Vagina (tissue), 2 donors: ENCODE data around the gene MMP10. TPM values are rescaled to one million over a fixed set of nuclear protein-coding genes. Genes with fewer than 3 reads are reported as not detected.

Experiments
- DNase-seq, 2 donors: peaks; one replicate each; pipeline ENCODE4 v3.0.0-alpha.2; 2017; ENCODE audit errors: extremely low spot score in 2 of 2
- H3K27ac ChIP-seq: fragments of 200-600 bp; sonication (generic); one replicate; pipeline ENCODE4 v1.5.1; 2019
- H3K27me3 ChIP-seq: fragments of 200-600 bp; sonication (generic); one replicate; pipeline ENCODE4 v1.5.1; 2019
- H3K36me3 ChIP-seq, 2 donors: fragments of 200-600 bp; sonication (generic); one replicate each; pipeline ENCODE4 v1.5.1; 2017 to 2019
- H3K4me1 ChIP-seq: fragments of 200-600 bp; sonication (generic); one replicate; pipeline ENCODE4 v1.5.1; 2019
- H3K4me3 ChIP-seq, 2 donors: fragments of 200-600 bp; sonication (generic); 1 replicate in 1 of 2; 2 replicates in 1 of 2; pipeline ENCODE4 v1.5.1; 2016 to 2019
- H3K9me3 ChIP-seq: fragments of 200-600 bp; sonication (generic); one replicate; pipeline ENCODE4 v1.5.1; 2019
- POLR2A ChIP-seq, 2 donors: fragments of 450-650 bp; IDR thresholded peaks; one replicate each; pipeline ENCODE4 v1.6.1; 2017; ENCODE audit warnings: antibody characterized with exemption in 2 of 2, mild to moderate bottlenecking in 2 of 2, moderate library complexity in 2 of 2
- POLR2AphosphoS5 ChIP-seq, 2 donors: sonication (generic); formaldehyde crosslinking; IDR thresholded peaks; one replicate each; pipeline ENCODE4 v1.9.0; 2017; ENCODE audit warnings: antibody characterized with exemption in 2 of 2, mild to moderate bottlenecking in 2 of 2, low read depth in 1 of 2; ENCODE audit not compliant: insufficient read depth in 1 of 2
- intact Hi-C: fragments of 100-400 bp; cut with DNase I; formaldehyde crosslinking; loops from one replicate; pipeline ENCODE4 v1.15.1; 2023
- total RNA-seq: library from RNA; depleted of rRNA; stranded (reverse); fragments of >200 nt; gene quantifications from one replicate; pipeline ENCODE4 v1.2.3, GENCODE V29; 2016
- TF ChIP-seq, protein P1 (sequence below), 3 experiments: fragments of 450-650 bp in 2 of 3; fragments of 200-600 bp in 1 of 3; sonication (generic) in 1 of 3; IDR thresholded peaks; one replicate each; pipeline ENCODE4 v1.5.1; 2017 to 2019; ENCODE audit warnings: antibody characterized with exemption in 3 of 3, mild to moderate bottlenecking in 2 of 3, moderate library complexity in 2 of 3

Gene MMP10
- total RNA-seq, 1 donor from 2014 or later, result not detected

- DNase-seq, result no peak
- Histone ChIP-seq H3K27me3 (no peaks in the 10 kb centered on the region), H3K4me3 (no peak overlapping the region), H3K36me3 (no peaks in the 10 kb centered on the region), H3K27ac (no peak overlapping the region), H3K9me3 (no peaks in the 10 kb centered on the region), H3K4me1 (no peaks in the 10 kb centered on the region)
- intact Hi-C loops, result no loop called here
- no peak for TF ChIP-seq POLR2AphosphoS5 (IDR thresholded peaks at IDR 0.05; ENCODE audit: insufficient read depth in 1 of 2, low read depth in 1 of 2)
- TF ChIP-seq POLR2A (IDR thresholded peaks at IDR 0.05), result no peak
- TF ChIP-seq, protein P1, sequence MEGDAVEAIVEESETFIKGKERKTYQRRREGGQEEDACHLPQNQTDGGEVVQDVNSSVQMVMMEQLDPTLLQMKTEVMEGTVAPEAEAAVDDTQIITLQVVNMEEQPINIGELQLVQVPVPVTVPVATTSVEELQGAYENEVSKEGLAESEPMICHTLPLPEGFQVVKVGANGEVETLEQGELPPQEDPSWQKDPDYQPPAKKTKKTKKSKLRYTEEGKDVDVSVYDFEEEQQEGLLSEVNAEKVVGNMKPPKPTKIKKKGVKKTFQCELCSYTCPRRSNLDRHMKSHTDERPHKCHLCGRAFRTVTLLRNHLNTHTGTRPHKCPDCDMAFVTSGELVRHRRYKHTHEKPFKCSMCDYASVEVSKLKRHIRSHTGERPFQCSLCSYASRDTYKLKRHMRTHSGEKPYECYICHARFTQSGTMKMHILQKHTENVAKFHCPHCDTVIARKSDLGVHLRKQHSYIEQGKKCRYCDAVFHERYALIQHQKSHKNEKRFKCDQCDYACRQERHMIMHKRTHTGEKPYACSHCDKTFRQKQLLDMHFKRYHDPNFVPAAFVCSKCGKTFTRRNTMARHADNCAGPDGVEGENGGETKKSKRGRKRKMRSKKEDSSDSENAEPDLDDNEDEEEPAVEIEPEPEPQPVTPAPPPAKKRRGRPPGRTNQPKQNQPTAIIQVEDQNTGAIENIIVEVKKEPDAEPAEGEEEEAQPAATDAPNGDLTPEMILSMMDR (IDR thresholded peaks at IDR 0.05), result no peak
Observed at GRCh38 chr11:102812188-102812587, 31.8 kb upstream of the MMP10 start.

DNA sequence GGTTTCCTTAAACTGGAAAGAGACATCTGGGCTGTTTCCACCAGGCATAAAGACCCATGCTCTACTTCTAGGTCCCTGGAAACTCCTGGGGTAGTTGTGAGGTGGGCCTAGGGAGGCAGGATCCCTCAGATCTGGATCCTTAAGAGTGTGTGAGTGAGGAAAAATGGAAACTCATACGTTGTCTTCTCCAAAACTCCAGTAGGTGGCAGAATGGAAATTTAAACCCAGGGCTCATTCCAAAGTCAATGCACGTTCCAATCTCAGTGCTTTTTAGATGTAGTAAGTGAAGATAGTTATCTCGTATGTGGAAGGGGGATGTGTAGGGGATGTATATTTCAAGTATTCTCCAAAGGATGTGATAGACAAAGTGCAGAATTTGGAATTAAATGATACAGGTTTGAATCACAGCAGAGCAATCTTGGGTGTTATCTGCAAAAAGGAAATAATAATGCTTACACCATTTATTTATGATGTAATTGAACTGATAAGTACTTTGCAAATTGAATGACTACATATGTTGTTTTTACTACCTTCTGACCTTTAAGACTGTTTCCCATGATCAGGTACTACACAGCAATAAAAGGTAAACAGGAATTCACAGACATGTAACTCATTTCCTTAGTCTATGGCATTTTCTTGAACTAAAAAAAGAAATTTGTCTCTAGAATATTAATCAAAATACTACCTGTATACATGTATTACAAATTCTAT, 30.7 kb upstream of the MMP10 start:
- Histone ChIP-seq H3K4me1 (no peaks in the 10 kb centered on the region), H3K4me3 (no peak overlapping the region), H3K36me3 (no peaks in the 10 kb centered on the region), H3K9me3 (no peaks in the 10 kb centered on the region), H3K27ac (no peak overlapping the region), H3K27me3 (no peaks in the 10 kb centered on the region)
- intact Hi-C loops, result no loop called here
- TF ChIP-seq, protein P1 (IDR thresholded peaks at IDR 0.05), result no peak
- no peak for DNase-seq

- no peak for DNase-seq
- H3K36me3 ChIP-seq, result no peaks in the 10 kb centered on the region
- H3K27ac ChIP-seq, result no peak overlapping the region
- H3K4me3 ChIP-seq, result no peak overlapping the region
- H3K27me3 ChIP-seq, result no peaks in the 10 kb centered on the region
- TF ChIP-seq POLR2A (IDR thresholded peaks at IDR 0.05), result no peak
- TF ChIP-seq, protein P1 (IDR thresholded peaks at IDR 0.05), result no peak
- no peak for TF ChIP-seq POLR2AphosphoS5 (IDR thresholded peaks at IDR 0.05; ENCODE audit: insufficient read depth in 1 of 2, low read depth in 1 of 2)
- no peaks in the 10 kb centered on the region for H3K4me1 ChIP-seq
- intact Hi-C loops, result no loop called here
- no peaks in the 10 kb centered on the region for H3K9me3 ChIP-seq
Observed at GRCh38 chr11:102809971-102810370, 29.5 kb upstream of the MMP10 start.

DNA sequence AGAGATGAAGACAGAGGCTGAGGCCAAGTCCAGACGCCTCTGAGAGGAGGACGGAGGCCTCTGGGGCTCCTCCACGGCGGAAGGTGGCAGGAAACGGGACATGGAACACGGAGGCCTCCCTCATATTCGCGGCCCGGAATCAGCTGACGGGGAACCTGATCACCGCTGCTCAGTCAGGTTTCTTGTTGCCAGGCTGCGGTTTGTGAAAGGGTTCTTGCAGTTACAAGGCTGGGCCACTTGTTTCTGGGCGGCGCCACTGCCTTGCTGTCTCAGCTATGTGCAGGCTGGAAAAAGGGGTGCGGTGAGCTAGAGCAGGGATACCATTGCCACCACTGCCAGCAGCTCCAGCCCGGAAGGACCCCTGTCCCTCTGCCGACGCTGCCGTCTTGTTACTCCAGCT, 27.5 kb upstream of the MMP10 start:
- Histone ChIP-seq H3K4me1 (no peaks in the 10 kb centered on the region), H3K36me3 (no peaks in the 10 kb centered on the region), H3K27me3 (no peaks in the 10 kb centered on the region), H3K27ac (no peak overlapping the region), H3K4me3 (no peak overlapping the region), H3K9me3 (no peaks in the 10 kb centered on the region)
- TF ChIP-seq POLR2A (IDR thresholded peaks at IDR 0.05) (no peak), POLR2AphosphoS5 (IDR thresholded peaks at IDR 0.05; ENCODE audit: insufficient read depth in 1 of 2, low read depth in 1 of 2) (no peak)
- TF ChIP-seq, protein P1 (IDR thresholded peaks at IDR 0.05), result no peak
- DNase-seq, result no peak
- intact Hi-C loops, result no loop called here

GRCh38 chr11:102806296-102806695, 25.9 kb upstream of the MMP10 start:
- Histone ChIP-seq H3K27ac (no peak overlapping the region), H3K4me1 (no peaks in the 10 kb centered on the region), H3K27me3 (no peaks in the 10 kb centered on the region), H3K36me3 (no peaks in the 10 kb centered on the region), H3K4me3 (no peak overlapping the region), H3K9me3 (no peaks in the 10 kb centered on the region)
- no peak for DNase-seq
- intact Hi-C loops, result no loop called here
- TF ChIP-seq, protein P1 (IDR thresholded peaks at IDR 0.05), result no peak
